ENCODE measurements around the gene LRRC58.
"Not testable (repeated sequence)": the region's sequence is repeated elsewhere in the genome, so short reads cannot be mapped to it uniquely, and the experiment has no call there.

The LRRC58 gene

DNA sequence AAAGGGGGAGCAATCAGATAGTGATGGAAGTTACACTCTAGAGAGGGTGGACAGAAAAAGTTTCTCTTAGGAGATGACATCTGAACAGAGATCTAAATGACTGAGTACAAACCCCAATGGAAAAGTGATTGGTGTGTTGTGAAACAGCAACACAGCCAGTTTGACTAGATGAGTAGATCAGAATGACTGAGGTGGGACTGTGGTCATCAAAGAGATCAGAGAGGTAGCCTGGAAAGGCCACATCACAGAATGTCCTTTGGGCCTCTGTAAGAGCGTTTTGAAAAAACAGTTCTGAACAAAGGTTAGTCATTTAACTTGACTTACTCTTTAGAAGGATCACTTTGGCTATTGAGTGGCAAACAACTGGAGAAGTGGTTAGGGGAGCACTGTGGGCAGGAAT lies 10.6 kb downstream of the LRRC58 start:
- no peak for DNase-seq

DNA sequence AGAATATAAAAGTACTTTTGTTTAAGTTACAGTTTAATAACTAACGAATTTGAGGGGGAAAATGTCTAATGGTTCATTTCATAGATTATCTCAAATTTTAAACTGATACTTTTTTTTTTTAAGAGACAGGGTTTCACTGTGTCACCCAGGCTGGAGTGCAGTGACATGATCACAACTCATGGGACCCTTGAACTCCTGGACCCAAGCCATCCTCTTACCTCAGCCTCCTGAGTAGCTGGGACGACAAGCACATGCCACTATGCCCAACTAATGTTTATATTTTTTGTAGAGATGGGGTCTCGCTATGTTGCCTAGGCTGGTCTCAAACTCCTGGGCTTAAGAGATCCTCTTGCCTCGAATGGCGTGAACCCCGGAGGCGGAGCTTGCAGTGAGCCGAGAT lies 16.5 kb downstream of the LRRC58 start:
- DNase-seq: no peak

- no peak for DNase-seq
Observed at GRCh38 chr3:120331076-120331475, 18.1 kb downstream of the LRRC58 start.

GRCh38 chr3:120326784-120327183 lies 22.4 kb downstream of the LRRC58 start:
- no peak for DNase-seq

DNA sequence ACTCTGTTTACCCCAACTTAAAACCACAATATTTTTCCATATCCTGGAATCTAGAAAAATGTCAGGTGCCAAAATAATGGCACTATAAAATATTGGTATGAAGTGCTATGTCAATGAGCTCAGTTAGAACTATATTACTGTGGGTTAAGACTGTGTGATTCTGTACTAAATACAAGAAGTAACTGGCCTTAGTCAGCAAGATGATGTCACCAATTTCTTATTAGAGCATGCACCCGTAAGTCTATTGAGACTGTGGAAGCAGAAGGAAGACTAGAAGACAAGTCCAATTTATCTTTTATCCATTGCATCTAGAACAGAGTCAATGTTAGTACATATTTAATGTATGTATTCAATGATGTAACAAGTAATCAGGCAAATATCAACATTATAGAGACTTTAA lies 25.0 kb downstream of the LRRC58 start:
- no peak for DNase-seq

GRCh38 chr3:120323761-120324160 lies 25.4 kb downstream of the LRRC58 start:
- not testable (repeated sequence) for DNase-seq

GRCh38 chr3:120311863-120312794 lies 37.0 kb downstream of the LRRC58 start:
- no peak for DNase-seq

GRCh38 chr3:120306519-120307455 lies 42.4 kb downstream of the LRRC58 start:
- DNase-seq: no peak

DNA sequence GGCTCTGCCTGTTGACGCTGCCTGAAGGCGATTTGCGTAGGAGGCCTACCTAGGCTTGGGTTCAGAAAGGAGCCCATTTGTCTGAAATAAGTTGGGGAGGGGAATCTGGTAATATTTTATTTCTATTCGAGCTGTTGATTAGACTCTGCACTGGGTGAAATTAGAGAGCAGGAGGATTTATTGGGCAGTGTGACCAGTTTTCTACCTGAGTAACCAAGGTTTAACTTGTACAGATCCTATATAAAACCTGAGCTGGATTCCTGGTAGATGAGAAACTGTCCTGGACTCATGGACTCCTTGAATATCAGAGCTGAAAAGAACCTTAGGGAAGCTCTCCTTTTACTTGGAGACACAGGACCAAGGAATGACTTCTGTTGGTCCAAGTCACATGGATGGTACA lies 44.5 kb downstream of the LRRC58 start:
- DNase-seq: no peak

DNA sequence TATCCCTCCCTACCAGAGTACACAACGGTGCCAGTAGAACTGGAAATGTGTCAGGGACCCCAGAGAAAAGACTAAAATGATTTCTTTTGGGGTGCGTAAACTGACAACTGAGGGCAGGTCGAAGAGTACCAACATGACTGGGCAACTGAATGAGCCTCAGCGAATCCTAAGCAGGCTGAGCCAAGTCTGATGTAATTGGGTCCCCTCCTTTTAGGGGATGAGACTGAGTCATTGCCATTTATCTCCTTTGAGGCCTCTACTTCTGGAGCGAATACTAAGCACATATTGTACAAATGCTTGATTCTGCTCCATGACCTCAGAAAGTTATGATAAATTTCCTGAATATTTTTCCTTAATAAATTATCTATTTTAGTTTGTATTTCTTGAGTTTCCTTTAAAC lies 46.8 kb downstream of the LRRC58 start:
- DNase-seq: no peak

- no peak for DNase-seq
Observed at GRCh38 chr3:120300971-120301370, 48.2 kb downstream of the LRRC58 start.

DNA sequence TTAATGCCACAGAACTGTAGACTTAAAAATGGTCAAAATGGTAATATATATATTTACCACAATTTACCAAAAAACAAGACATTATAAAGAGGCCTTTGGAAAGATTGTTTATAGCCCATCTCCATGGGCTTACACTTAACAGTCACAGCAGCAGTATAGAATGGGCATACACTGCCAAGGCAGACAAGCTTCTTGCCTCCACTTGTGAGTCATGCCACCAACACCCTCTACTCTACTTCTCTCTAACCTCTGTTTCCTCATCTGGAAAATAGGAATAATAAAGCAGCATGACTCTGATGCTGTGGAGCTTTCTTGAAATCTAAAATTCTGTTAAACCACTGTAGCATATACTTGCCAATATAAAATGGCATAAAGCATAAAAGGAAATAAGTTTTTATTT lies 49.8 kb downstream of the LRRC58 start:
- DNase-seq: no peak

- no peak for DNase-seq
Observed at GRCh38 chr3:120298996-120299395, 50.2 kb downstream of the LRRC58 start.

- not testable (repeated sequence) for DNase-seq
Observed at GRCh38 chr3:120291552-120291951, 57.6 kb downstream of the LRRC58 start.

DNA sequence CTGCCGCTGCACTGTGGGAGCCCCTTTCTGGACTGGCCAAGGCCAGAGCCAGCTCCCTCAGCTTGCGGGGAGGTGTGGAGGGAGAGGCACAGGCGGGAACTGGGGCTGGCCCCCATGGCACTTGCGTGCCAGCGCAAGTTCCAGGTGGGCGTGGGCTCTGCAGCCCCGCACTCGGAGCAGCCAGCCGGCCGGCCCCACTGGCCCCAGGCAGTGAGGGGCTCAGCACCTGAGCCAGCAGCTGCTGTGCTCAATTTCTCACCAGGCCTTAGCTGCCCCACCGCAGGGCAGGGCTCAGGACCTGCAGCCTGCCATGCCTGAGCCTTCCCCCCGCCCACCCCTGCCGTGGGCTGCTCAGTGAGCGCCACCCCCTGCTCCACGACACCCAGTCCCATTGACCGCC lies 59.5 kb downstream of the LRRC58 start:
- no peak for DNase-seq

DNA sequence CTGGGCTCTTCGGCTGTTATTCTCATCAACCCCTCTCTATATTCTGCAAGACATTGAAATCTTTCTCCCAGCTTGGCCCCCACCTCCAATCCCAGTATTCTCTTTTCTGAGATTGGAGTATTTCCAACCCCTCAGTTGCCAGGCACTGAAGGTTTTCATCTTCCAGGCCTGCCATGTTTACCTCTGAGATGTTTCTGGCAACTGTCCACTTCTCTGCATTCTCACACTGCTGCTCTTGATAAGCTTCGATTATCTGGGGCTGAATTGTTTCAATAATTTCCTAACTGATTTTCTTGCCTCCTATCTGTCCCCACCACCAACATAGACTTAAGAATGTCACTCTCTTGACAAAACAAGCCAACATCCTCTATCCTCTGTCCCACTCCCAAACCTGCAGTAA lies 62.7 kb downstream of the LRRC58 start:
- peak; percentile 10 for DNase-seq

DNA sequence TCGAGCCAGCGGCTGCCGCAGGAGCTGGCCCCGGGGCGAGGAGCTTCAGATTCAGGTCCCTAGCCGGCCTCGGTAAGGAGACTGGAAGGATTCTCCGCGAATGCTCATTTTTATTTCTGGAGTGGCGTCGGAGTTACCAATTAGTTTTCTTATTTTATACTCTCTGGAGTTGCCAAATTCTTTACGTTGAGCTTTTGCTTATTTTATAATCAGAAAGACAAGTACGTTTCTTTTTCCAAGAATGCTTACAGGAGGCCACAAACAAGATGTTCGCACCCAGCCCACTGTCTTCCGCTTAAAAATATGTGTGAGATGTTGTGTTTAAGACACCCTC lies 63.7 kb downstream of the LRRC58 start:
- DNase-seq: no peak

DNA sequence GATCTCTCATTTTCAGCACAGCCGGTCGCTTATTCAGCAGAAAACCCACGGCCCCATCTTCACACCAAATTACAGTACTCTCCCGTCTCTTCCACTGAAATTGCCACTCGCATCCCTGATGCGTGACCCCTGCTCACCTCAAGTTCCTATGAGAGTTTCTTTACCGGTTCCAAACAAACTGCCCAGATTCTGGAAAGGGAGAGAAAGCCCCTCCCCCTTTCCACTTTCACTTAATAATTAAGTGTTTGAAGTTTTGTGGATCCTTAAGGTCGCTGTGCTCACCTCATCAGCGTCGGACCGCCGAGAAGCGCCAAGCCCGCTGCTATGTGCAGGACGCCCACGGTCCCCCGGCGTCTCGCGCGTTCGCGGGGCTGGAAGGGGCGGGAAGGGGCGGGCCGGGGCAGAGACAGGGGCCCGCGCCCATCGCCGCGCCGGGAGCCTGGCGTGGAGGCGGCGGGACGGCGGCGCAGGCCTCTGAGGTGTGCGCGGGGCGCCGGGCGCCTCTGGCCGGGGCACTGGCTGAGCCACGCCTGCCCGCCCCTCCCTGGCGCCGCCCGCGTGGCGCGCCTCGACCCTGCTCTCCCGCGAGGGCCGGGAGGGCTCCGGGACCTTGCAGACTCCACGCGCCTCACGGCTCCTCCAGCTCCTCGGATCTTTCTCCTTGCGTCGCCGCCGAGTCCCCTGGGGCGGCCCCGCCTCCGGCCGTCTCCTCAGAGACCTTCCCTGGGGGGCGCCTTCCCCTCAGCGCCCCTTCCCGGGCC lies 64.2 kb downstream of the LRRC58 start, which contains the start of gene GPR156:
Gene GPR156 (minus strand): TSS at position 476 of the 761 bp plus-strand sequence. CDS start 41,124 bp downstream, outside the sequence.
- DNase-seq: no peak

GRCh38 chr3:120281261-120281660 lies 67.9 kb downstream of the LRRC58 start:
- no peak for DNase-seq

- no peak for DNase-seq
Observed at GRCh38 chr3:120280566-120280965, 68.6 kb downstream of the LRRC58 start.

- DNase-seq: no peak
Observed at GRCh38 chr3:120280026-120280425, 69.1 kb downstream of the LRRC58 start.

DNA sequence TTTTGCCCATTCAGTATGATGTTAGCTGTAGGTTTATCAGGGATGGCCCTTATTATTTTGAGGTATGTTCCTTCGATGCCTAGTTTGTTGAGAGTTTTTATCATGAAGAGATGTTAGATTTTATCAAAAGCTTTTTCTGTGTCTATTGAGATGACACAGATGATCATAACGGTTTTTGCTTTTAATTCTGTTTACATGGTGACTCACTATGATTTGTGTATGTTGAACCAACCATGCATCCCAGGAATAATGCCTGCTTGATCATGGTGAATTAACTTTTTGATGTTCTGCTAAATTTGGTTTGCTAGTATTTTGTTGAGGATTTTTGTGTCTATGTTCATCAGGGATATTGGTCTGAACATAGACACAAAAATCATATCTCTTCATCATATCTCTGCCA lies 72.4 kb downstream of the LRRC58 start:
- no peak for DNase-seq

- no peak for DNase-seq
Observed at GRCh38 chr3:120275618-120276017, 73.5 kb downstream of the LRRC58 start.

Data from NCI-H2029 treated with DMSO at 0.1 percent for 48 hours (cell line).